H1 (cell line): ENCODE data around the gene CROCC. TPM values are rescaled to one million over a fixed set of nuclear protein-coding genes. Genes with fewer than 3 reads are reported as not detected.

Source experiments
- CTCF ChIA-PET: fragments of 300-600 bp; sonication (Branson Sonifier 250); formaldehyde crosslinking; loops from one replicate; lab custom pipeline; 2021; ENCODE audit not compliant: partially characterized antibody; lab: Charles Lee
- POLR2A ChIA-PET: fragments of 300-600 bp; sonication (Branson Sonifier 250); formaldehyde crosslinking; loops from one replicate; lab custom pipeline; 2021; ENCODE audit warnings: inconsistent platforms; ENCODE audit not compliant: partially characterized antibody; lab: Charles Lee
- DNase-seq, 2 experiments: peaks; one replicate each; pipeline versions ENCODE4 v3.0.0 to v3.0.0-alpha.2; 2010 to 2022; ENCODE audit warnings: low spot score in 2 of 2, low read depth in 1 of 2, mixed read lengths in 1 of 2
- FAIRE-seq: peaks from 2 replicates; lab custom pipeline; 2011; peaks lifted over from hg19 to GRCh38; lab: Jason Lieb, UNC
- H2AFZ ChIP-seq: 2 replicates; pipeline ENCODE4 v1.8.1; 2012; ENCODE audit warnings: low read length, inconsistent platforms
- H2AK5ac ChIP-seq: 2 replicates; pipeline ENCODE4 v1.6.1; 2013; ENCODE audit warnings: low read depth, low read length
- H2BK120ac ChIP-seq: replicated peaks from 2 replicates; pipeline ENCODE3; 2013; ENCODE audit warnings: low read depth, low read length, inconsistent platforms
- H2BK12ac ChIP-seq: 2 replicates; pipeline ENCODE4 v1.6.1; 2013; ENCODE audit warnings: low read depth, low read length
- H2BK15ac ChIP-seq: 2 replicates; pipeline ENCODE4 v1.6.1; 2013; ENCODE audit warnings: low read length
- H2BK20ac ChIP-seq: 2 replicates; pipeline ENCODE4 v1.6.1; 2013; ENCODE audit warnings: low read length
- H2BK5ac ChIP-seq: 2 replicates; pipeline ENCODE4 v1.6.1; 2013; ENCODE audit warnings: low read depth, low read length
- H3K14ac ChIP-seq: 2 replicates; pipeline ENCODE4 v1.6.1; 2013; ENCODE audit warnings: inconsistent platforms; ENCODE audit not compliant: insufficient read length
- H3K18ac ChIP-seq: 2 replicates; pipeline ENCODE4 v1.6.1; 2013; ENCODE audit warnings: low read length; ENCODE audit errors: extremely low read depth
- H3K23ac ChIP-seq: 2 replicates; pipeline ENCODE4 v1.6.1; 2013; ENCODE audit warnings: inconsistent platforms; ENCODE audit not compliant: insufficient read length
- H3K23me2 ChIP-seq: 2 replicates; pipeline ENCODE4 v1.6.1; 2013; ENCODE audit warnings: low read depth, low read length
- H3K27ac ChIP-seq: 2 replicates; pipeline ENCODE4 v1.6.1; 2011; ENCODE audit warnings: low read depth, low read length, inconsistent platforms
- H3K27me3 ChIP-seq, 4 experiments: replicated peaks in 1 of 4; 1 replicate in 1 of 4; 2 replicates in 3 of 4; pipeline versions ENCODE4 v1.6.1 to v1.8.1; 2011 to 2013; ENCODE audit warnings: low read length in 3 of 4, mild to moderate bottlenecking in 3 of 4, inconsistent platforms in 2 of 4, mixed read lengths in 2 of 4, moderate library complexity in 1 of 4; ENCODE audit not compliant: control insufficient read depth in 3 of 4, insufficient read depth in 3 of 4; ENCODE audit errors: extremely low read depth in 1 of 4
- H3K36me3 ChIP-seq, 4 experiments: 2 replicates each; pipeline versions ENCODE4 v1.6.1 to v1.8.1; 2011 to 2013; ENCODE audit warnings: mild to moderate bottlenecking in 4 of 4, low read length in 3 of 4, moderate library complexity in 2 of 4, control low read depth in 1 of 4, inconsistent platforms in 1 of 4; ENCODE audit not compliant: insufficient read depth in 4 of 4, control insufficient read depth in 2 of 4
- H3K4ac ChIP-seq: replicated peaks from 2 replicates; pipeline ENCODE3; 2013; ENCODE audit warnings: low read length, low read depth, mixed read lengths, inconsistent platforms; ENCODE audit not compliant: insufficient read length
- H3K4me1 ChIP-seq, 4 experiments: replicated peaks in 1 of 4; 1 replicate in 1 of 4; 2 replicates in 3 of 4; pipeline versions ENCODE4 v1.6.1 to v1.8.1; 2011 to 2013; ENCODE audit warnings: low read length in 3 of 4, inconsistent platforms in 2 of 4, mixed read lengths in 1 of 4; ENCODE audit not compliant: insufficient read depth in 4 of 4, control insufficient read depth in 3 of 4
- H3K4me2 ChIP-seq, 2 experiments: 2 replicates each; pipeline versions ENCODE4 v1.6.1 to v1.8.1; 2011 to 2013; ENCODE audit warnings: low read depth in 2 of 2, low read length in 2 of 2, control low read depth in 1 of 2, inconsistent platforms in 1 of 2, mild to moderate bottlenecking in 1 of 2; ENCODE audit not compliant: insufficient read depth in 1 of 2
- H3K4me3 ChIP-seq, 4 experiments: fragments of 200-600, 300-600 bp in 1 of 4; sonication (generic), shearing (Covaris generic), sonication (Bioruptor Twin) in 1 of 4; 2 replicates each; pipeline versions ENCODE4 v1.5.1 to v1.8.1; 2011 to 2016; ENCODE audit warnings: low read length in 4 of 4, low read depth in 3 of 4, control low read depth in 2 of 4, inconsistent platforms in 2 of 4, mild to moderate bottlenecking in 2 of 4, mixed read lengths in 1 of 4, moderate library complexity in 1 of 4; ENCODE audit not compliant: insufficient read depth in 2 of 4; ENCODE audit errors: extremely low read depth in 1 of 4
- H3K56ac ChIP-seq: replicated peaks from 2 replicates; pipeline ENCODE3; 2013; ENCODE audit warnings: low read depth, mild to moderate bottlenecking, mixed read lengths, low read length, inconsistent platforms; ENCODE audit not compliant: insufficient read length
- H3K79me1 ChIP-seq: 2 replicates; pipeline ENCODE4 v1.6.1; 2013; ENCODE audit warnings: low read depth, low read length, control low read depth
- H3K79me2 ChIP-seq, 2 experiments: 2 replicates each; pipeline versions ENCODE4 v1.6.1 to v1.8.1; 2012 to 2013; ENCODE audit warnings: low read length in 2 of 2, mild to moderate bottlenecking in 2 of 2, inconsistent platforms in 1 of 2; ENCODE audit not compliant: insufficient read depth in 2 of 2, control insufficient read depth in 1 of 2
- H3K9ac ChIP-seq, 4 experiments: replicated peaks in 1 of 4; 1 replicate in 1 of 4; 2 replicates in 3 of 4; pipeline versions ENCODE4 v1.6.1 to v1.8.1; 2011 to 2013; ENCODE audit warnings: low read depth in 3 of 4, low read length in 3 of 4, control low read depth in 2 of 4, mild to moderate bottlenecking in 2 of 4, moderate library complexity in 2 of 4, inconsistent platforms in 1 of 4; ENCODE audit errors: extremely low read depth in 1 of 4
- H3K9me3 ChIP-seq, 2 experiments: 2 replicates each; pipeline versions ENCODE4 v1.6.1 to v1.8.1; 2012 to 2013; ENCODE audit warnings: mild to moderate bottlenecking in 2 of 2, moderate library complexity in 2 of 2, control low read depth in 1 of 2, inconsistent platforms in 1 of 2, low read depth in 1 of 2, low read length in 1 of 2, mixed read lengths in 1 of 2; ENCODE audit not compliant: insufficient read depth in 2 of 2
- H4K20me1 ChIP-seq, 2 experiments: replicated peaks in 1 of 2; 2 replicates each; pipeline versions ENCODE3 to v1.8.1; 2011 to 2013; ENCODE audit warnings: inconsistent platforms in 2 of 2, low read length in 2 of 2, mild to moderate bottlenecking in 1 of 2; ENCODE audit not compliant: insufficient read depth in 2 of 2, control insufficient read depth in 1 of 2
- H4K5ac ChIP-seq: 2 replicates; pipeline ENCODE4 v1.6.1; 2013; ENCODE audit warnings: low read length, low read depth, mixed read lengths, inconsistent platforms; ENCODE audit not compliant: insufficient read length
- H4K8ac ChIP-seq: 2 replicates; pipeline ENCODE4 v1.8.0; 2013; ENCODE audit warnings: mild to moderate bottlenecking, moderate library complexity, low read length, inconsistent platforms; ENCODE audit not compliant: insufficient read depth; ENCODE audit errors: extremely low read depth
- H4K91ac ChIP-seq: replicated peaks from 2 replicates; pipeline ENCODE3; 2013; ENCODE audit warnings: low read length, mixed read lengths, inconsistent platforms; ENCODE audit not compliant: insufficient read length
- BRCA1 ChIP-seq: IDR thresholded peaks from 2 replicates; pipeline ENCODE4 v1.6.1; 2012; ENCODE audit warnings: low read depth, low read length, improper control_type of control experiment
- KDM1A ChIP-seq: fragments of 200-600, 300-600 bp; sonication (generic); IDR thresholded peaks from 2 replicates; pipeline ENCODE4 v1.7.1; 2016; ENCODE audit warnings: mild to moderate bottlenecking, low read length, borderline replicate concordance
- POLR2AphosphoS5 ChIP-seq: IDR thresholded peaks from 2 replicates; pipeline ENCODE4 v1.6.1; 2011; ENCODE audit warnings: low read depth, low read length
- WGBS, 2 experiments: shearing (Covaris generic) in 1 of 2; methylation state at CpG; one replicate each; pipeline versions ENCODE4 v1.1.6 to v1.1.7; 2013 to 2015; ENCODE audit warnings: low lambda C conversion rate in 2 of 2, mixed read lengths in 2 of 2, inconsistent platforms in 1 of 2, low coverage in 1 of 2, missing lambda C conversion rate in 1 of 2; ENCODE audit not compliant: insufficient replicate concordance in 2 of 2, insufficient coverage in 1 of 2, insufficient read length in 1 of 2; ENCODE audit errors: extremely low coverage in 1 of 2, missing lambda C conversion rate in 1 of 2; 5-methylcytosine and 5-hydroxymethylcytosine counted together
- polyA plus RNA-seq, 7 experiments: library from polyadenylated mRNA; depleted of rRNA in 3 of 7; stranded (reverse) in 5 of 7; unstranded in 2 of 7; fragments of >200 nt in 5 of 7; fragments of 200-250 nt in 2 of 7; gene quantifications; 1 replicate in 5 of 7; 2 replicates in 1 of 7; 4 replicates in 1 of 7; pipeline versions ENCODE4 v1.2.1 to v1.2.3, GENCODE V29; 2011 to 2013; ENCODE audit warnings: missing spikeins in 2 of 7, mixed read lengths in 2 of 7
- total RNA-seq: library from RNA; stranded (reverse); fragmentation: NEBNext Ultra II Directional; extraction: Animal tissue kit (Norgen Biotek cat#: 25700); gene quantifications from 2 replicates; pipeline ENCODE4 v1.2.1, GENCODE V29; 2021

The CROCC gene
- total and polyA plus RNA-seq, 2 of the 8 experiments (the other 6 are each of a cell fraction or from before 2014, with no cell fraction given) = 12.1 to 39.5 TPM

GRCh38 chr1:16938351-16939321, 16.9 kb downstream of the CROCC start:
- peaks cover 2 to 31% (median 15%) of the 10 kb centered on the region in 4 experiments; a peak in 6 of 8 replicates for H3K36me3 ChIP-seq
- peak overlapping the region; percentile 60; the same call in 1 of the 2 replicates for H2BK5ac ChIP-seq
- no peak overlapping the region for H2BK120ac ChIP-seq
- H3K9me3 ChIP-seq = no peaks in the 10 kb centered on the region
- H3K79me2 ChIP-seq = no peaks in the 10 kb centered on the region
- no peak overlapping the region for H2AFZ ChIP-seq
- peak overlapping the region; percentile 52 for H4K5ac ChIP-seq
- 33% methylated on average over 40 of the region's 51 CpGs; no CpG with 5 or more reads in 1 of the 2 experiments for WGBS, 2 experiments
- H3K56ac ChIP-seq = no peak overlapping the region
- TF ChIP-seq KDM1A (peak; percentile 29; the same call in 1 of the 2 replicates), BRCA1 (no peak), POLR2AphosphoS5 (0 out of 2 replicates have a peak, but pooled peaks have one; percentile 29)
- no peak overlapping the region for H3K18ac ChIP-seq
- no peak overlapping the region for H3K4ac ChIP-seq
- H4K20me1 ChIP-seq = no peaks in the 10 kb centered on the region
- H4K91ac ChIP-seq = no peak overlapping the region
- H2AK5ac ChIP-seq = no peak overlapping the region
- H4K8ac ChIP-seq = no peak overlapping the region; the same call in 1 of the 2 replicates
- H2BK12ac ChIP-seq = no peak overlapping the region
- peak overlapping the region in 2 of 4 experiments; percentile 13 to 37; a peak in 1 of 7 replicates for H3K9ac ChIP-seq
- CTCF ChIA-PET = interaction anchor here (0.7 to 4.2 kb wide), 13 partner anchors 9 to 318 kb away, joined by 3 to 22 read pairs (median 5); no protein-coding TSS in a partner anchor
- no peaks in the 10 kb centered on the region for H3K23me2 ChIP-seq
- peak overlapping the region; percentile 59 to 63 for H3K4me2 ChIP-seq
- no peak overlapping the region for H3K27ac ChIP-seq
- no peak overlapping the region for H3K23ac ChIP-seq
- H3K79me1 ChIP-seq = no peaks in the 10 kb centered on the region
- peak overlapping the region in 2 of 4 experiments; percentile 12 to 52; a peak in 4 of 8 replicates for H3K4me3 ChIP-seq
- POLR2A ChIA-PET = interaction anchor here (0.8 to 1.4 kb wide), 4 partner anchors 22 to 326 kb away, joined by 3 to 4 read pairs (median 3); no protein-coding TSS in a partner anchor
- peaks cover 0 to 9% (median 5%) of the 10 kb centered on the region in 4 experiments; a peak in 6 of 7 replicates for H3K4me1 ChIP-seq
- H3K14ac ChIP-seq = no peak overlapping the region
- no peak overlapping the region for H2BK20ac ChIP-seq
- DNase-seq (peak in 1 of 2 experiments; percentile 73), FAIRE-seq (no peak)
- no peak overlapping the region for H2BK15ac ChIP-seq
- no peaks in the 10 kb centered on the region for H3K27me3 ChIP-seq
